Measurements from ENCODE around the gene IL1B. TPM values are rescaled to one million over a fixed set of nuclear protein-coding genes. Genes with fewer than 3 reads are reported as not detected.

IL1B gene
- not detected for total RNA-seq

GRCh38 chr2:112836695-112837117 is at the start of gene IL1B:
IL1B (minus strand) TSS chr2:112836779; CDS start chr2:112836229, 550 bp downstream.

GRCh38 chr2:112784199-112785189 is 52.1 kb downstream of the IL1B start, which contains the start of gene IL1A:
IL1A (minus strand) TSS chr2:112784493; CDS start chr2:112783770, 723 bp downstream.

Other genes starting within 250 kb of the IL1B start
- gene SLC20A1, start 190.8 kb downstream of the IL1B start, total RNA-seq = 10 to 100 TPM; 24.1 to 63.6 TPM
- gene NT5DC4, start 115.8 kb downstream of the IL1B start, total RNA-seq = not detected
- 10 to 100 TPM in 1 of 2 donors, 1 to 10 TPM in 1; 8.9 to 15.0 TPM for gene CKAP2L, start 72.2 kb downstream of the IL1B start, total RNA-seq
- not detected for gene IL1A, start 52.3 kb downstream of the IL1B start, total RNA-seq
- not detected for gene IL37, start 74.4 kb upstream of the IL1B start, total RNA-seq
- not detected for gene IL36G, start 141.2 kb upstream of the IL1B start, total RNA-seq
- gene IL36A, start 168.7 kb upstream of the IL1B start, total RNA-seq = not detected
- not detected for gene IL36B, start 216.1 kb upstream of the IL1B start, total RNA-seq
- gene IL36RN, start 222.4 kb upstream of the IL1B start, total RNA-seq = not detected
- not detected for gene IL1F10, start 231.2 kb upstream of the IL1B start, total RNA-seq

Measured in melanocyte of skin (primary cell).